Activated naive CD8-positive, alpha-beta T cell treated with anti-CD3 and anti-CD28 coated beads, Interleukin-2, amount 50 U/mL, for 24 hours (primary cell): ENCODE data around the gene FOXP1.

Source experiments
- ATAC-seq: fragments of 150-1000 bp; cut with Tn5 transposase; one replicate; pipeline ENCODE4 v1.10.0; 2021
- DNase-seq: peaks from one replicate; pipeline ENCODE4 v3.0.0; 2021
- H3K27ac Mint-ChIP-seq: one replicate; pipeline ENCODE4 v1.8.0; 2021; ENCODE audit warnings: mild to moderate bottlenecking, mixed read lengths
- H3K27me3 Mint-ChIP-seq: one replicate; pipeline ENCODE4 v1.8.0; 2021; ENCODE audit warnings: mixed read lengths
- H3K36me3 Mint-ChIP-seq: one replicate; pipeline ENCODE4 v1.8.0; 2021; ENCODE audit warnings: low read depth, mixed read lengths
- H3K4me1 Mint-ChIP-seq: one replicate; pipeline ENCODE4 v1.8.0; 2021; ENCODE audit warnings: mixed read lengths
- H3K4me3 Mint-ChIP-seq: one replicate; pipeline ENCODE4 v1.8.0; 2021; ENCODE audit warnings: mild to moderate bottlenecking, moderate library complexity, mixed read lengths
- H3K9me3 Mint-ChIP-seq: one replicate; pipeline ENCODE4 v1.8.0; 2021; ENCODE audit warnings: mixed read lengths

FOXP1 gene

GRCh38 chr3:71064956-71065763 lies 518.4 kb downstream of the FOXP1 start:
- DNase-seq: peak; percentile 60
- Mint-ChIP-seq H3K27me3 (no peaks in the 10 kb centered on the region), H3K36me3 (peaks cover 31% of the 10 kb centered on the region), H3K4me3 (peak overlapping the region; percentile 84), H3K9me3 (no peaks in the 10 kb centered on the region), H3K27ac (peak overlapping the region; percentile 86), H3K4me1 (peaks cover 68% of the 10 kb centered on the region)
- ATAC-seq: peak; percentile 7

- peaks cover 68% of the 10 kb centered on the region for H3K4me1 Mint-ChIP-seq
- peak; percentile 4 for ATAC-seq
These were observed 519.1 kb downstream of the FOXP1 start for GRCh38 chr3:71064291-71064955.

GRCh38 chr3:71063773-71064290 lies 519.7 kb downstream of the FOXP1 start:
- H3K27me3 Mint-ChIP-seq: no peaks in the 10 kb centered on the region
- ATAC-seq (peak; percentile 65), DNase-seq (peak; percentile 69)
- H3K4me1 Mint-ChIP-seq: peaks cover 68% of the 10 kb centered on the region
- no peaks in the 10 kb centered on the region for H3K9me3 Mint-ChIP-seq
- peaks cover 29% of the 10 kb centered on the region for H3K36me3 Mint-ChIP-seq
- no peak overlapping the region for H3K4me3 Mint-ChIP-seq
- no peak overlapping the region for H3K27ac Mint-ChIP-seq

More at GRCh38 chr3:71064291-71064955, 519.1 kb downstream of the FOXP1 start:
- Mint-ChIP-seq H3K36me3 (peaks cover 31% of the 10 kb centered on the region), H3K27ac (no peak overlapping the region), H3K27me3 (no peaks in the 10 kb centered on the region), H3K9me3 (no peaks in the 10 kb centered on the region), H3K4me3 (no peak overlapping the region)
- no peak for DNase-seq

DNA sequence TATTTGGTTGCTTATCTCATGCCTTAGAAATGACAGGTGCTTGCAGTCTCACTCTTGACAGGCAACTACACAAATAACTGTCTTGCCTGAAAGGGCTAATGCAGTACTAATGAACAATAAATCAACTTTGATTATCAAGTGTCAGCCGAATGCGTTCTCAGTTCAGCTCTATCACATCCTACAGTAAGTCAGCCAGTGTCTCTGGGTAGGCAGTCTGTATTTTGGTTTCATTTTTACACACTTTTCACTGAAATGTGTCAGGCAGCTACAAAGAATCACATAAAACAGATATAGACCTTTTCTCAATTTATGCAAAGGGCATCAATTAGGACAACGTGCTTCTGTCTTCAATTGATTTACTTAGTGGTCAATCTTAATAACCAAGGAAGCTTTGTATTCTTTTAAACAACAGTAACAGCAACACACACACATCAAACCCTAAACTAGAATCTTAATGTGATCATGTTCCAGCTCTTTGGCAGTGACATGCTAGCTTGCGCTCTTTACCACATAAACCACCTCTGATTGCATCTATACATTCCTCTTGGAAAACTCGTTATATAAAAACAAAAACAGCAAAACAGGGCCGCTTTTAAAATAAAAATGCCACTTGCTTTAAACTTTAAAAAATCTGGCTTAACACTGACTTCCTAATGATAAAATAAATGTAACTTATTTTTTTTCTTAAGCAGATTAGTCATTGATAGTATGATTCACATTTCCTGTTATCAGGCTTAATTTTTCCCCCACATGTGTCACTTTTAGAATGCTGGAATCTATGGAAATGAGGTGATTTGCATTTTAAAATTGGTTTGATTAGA lies 520.4 kb downstream of the FOXP1 start:
- ATAC-seq: peak; percentile 37
- H3K36me3 Mint-ChIP-seq: peaks cover 31% of the 10 kb centered on the region
- no peak overlapping the region for H3K4me3 Mint-ChIP-seq
- no peak overlapping the region for H3K27ac Mint-ChIP-seq
- H3K27me3 Mint-ChIP-seq: no peaks in the 10 kb centered on the region
- H3K9me3 Mint-ChIP-seq: no peaks in the 10 kb centered on the region
- H3K4me1 Mint-ChIP-seq: peaks cover 68% of the 10 kb centered on the region
- DNase-seq: no peak

DNA sequence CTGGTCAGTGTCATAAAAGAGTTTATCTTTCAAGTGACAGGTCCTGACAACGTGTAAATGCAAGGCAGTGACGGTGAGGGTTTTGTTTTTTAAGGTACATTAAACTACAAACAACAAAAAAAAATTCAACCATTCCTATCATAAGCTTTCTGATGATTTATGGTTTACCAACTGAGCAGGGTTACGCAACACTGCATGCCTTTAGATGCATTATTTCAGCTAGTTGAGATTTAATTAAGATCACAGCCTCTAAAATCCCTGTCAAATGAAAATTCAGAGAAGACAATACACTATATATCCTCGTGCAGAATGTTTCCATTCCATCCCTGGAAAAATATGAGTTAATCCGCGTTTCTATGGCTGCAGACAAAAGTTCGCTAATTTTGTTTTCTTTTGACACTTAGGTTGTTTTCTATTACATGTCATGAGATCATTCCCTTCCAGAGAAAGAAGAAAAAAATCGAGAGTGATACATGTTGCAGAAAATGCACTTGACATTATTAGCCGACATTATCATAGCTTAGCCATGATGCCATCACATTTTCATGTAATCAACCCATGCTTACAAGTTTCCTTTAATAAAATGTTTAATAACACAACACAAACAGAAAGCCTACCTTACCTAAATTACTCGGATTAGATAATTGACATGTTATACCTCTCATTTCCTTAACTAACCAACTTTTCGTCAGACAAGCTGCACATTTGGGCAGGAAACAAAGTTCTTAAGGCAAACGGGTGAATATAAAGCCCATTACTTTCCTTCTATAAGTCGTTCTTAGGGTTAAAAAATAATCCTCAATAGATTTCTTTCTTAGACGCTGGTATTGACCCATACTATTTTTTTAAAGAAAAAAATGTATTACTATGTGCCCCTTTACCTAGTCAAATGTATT lies 521.2 kb downstream of the FOXP1 start:
- peaks cover 69% of the 10 kb centered on the region for H3K4me1 Mint-ChIP-seq
- no peak for ATAC-seq
- no peaks in the 10 kb centered on the region for H3K27me3 Mint-ChIP-seq
- no peaks in the 10 kb centered on the region for H3K9me3 Mint-ChIP-seq
- H3K27ac Mint-ChIP-seq: no peak overlapping the region
- H3K36me3 Mint-ChIP-seq: peaks cover 31% of the 10 kb centered on the region
- H3K4me3 Mint-ChIP-seq: no peak overlapping the region
- DNase-seq: no peak

GRCh38 chr3:71061581-71061980 lies 521.9 kb downstream of the FOXP1 start:
- Mint-ChIP-seq H3K27me3 (no peaks in the 10 kb centered on the region), H3K36me3 (peaks cover 31% of the 10 kb centered on the region), H3K27ac (no peak overlapping the region), H3K4me1 (peaks cover 69% of the 10 kb centered on the region), H3K4me3 (no peak overlapping the region), H3K9me3 (no peaks in the 10 kb centered on the region)
- ATAC-seq: no peak
- no peak for DNase-seq

DNA sequence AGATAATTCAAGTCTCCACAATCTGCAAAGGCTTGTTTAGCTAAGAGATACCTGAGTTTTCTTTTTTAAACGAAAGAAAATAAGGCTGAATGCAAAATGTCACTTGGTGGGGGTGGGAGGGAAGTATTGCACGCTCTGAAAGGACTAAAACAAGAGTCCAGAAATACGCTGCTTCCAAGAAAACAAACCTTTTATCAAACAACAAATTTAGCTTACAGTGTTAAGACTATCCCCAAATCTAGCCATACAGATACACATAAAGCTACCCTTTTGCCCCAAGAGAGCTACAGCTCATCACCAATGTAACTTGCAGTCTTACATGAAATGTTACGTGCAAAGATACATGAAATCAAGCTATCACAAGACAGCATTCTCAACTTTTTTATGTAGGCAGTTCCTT lies 522.5 kb downstream of the FOXP1 start:
- H3K27me3 Mint-ChIP-seq: no peaks in the 10 kb centered on the region
- DNase-seq: no peak
- H3K4me1 Mint-ChIP-seq: peaks cover 69% of the 10 kb centered on the region
- no peak overlapping the region for H3K27ac Mint-ChIP-seq
- no peaks in the 10 kb centered on the region for H3K9me3 Mint-ChIP-seq
- H3K36me3 Mint-ChIP-seq: peaks cover 33% of the 10 kb centered on the region
- ATAC-seq: no peak
- no peak overlapping the region for H3K4me3 Mint-ChIP-seq

GRCh38 chr3:71060536-71060935 lies 523.0 kb downstream of the FOXP1 start:
- H3K4me1 Mint-ChIP-seq: peaks cover 70% of the 10 kb centered on the region
- H3K27ac Mint-ChIP-seq: no peak overlapping the region
- no peak overlapping the region for H3K4me3 Mint-ChIP-seq
- H3K27me3 Mint-ChIP-seq: no peaks in the 10 kb centered on the region
- H3K9me3 Mint-ChIP-seq: no peaks in the 10 kb centered on the region
- peaks cover 36% of the 10 kb centered on the region for H3K36me3 Mint-ChIP-seq
- DNase-seq (no peak), ATAC-seq (no peak)

- no peaks in the 10 kb centered on the region for H3K27me3 Mint-ChIP-seq
- no peak for DNase-seq
- H3K4me3 Mint-ChIP-seq: peak overlapping the region; percentile 75
These were observed 526.0 kb downstream of the FOXP1 start for GRCh38 chr3:71057526-71057894.

GRCh38 chr3:71056327-71056726 lies 527.2 kb downstream of the FOXP1 start:
- Mint-ChIP-seq H3K4me3 (peak overlapping the region; percentile 46), H3K9me3 (no peaks in the 10 kb centered on the region), H3K4me1 (peaks cover 100% of the 10 kb centered on the region), H3K27me3 (no peaks in the 10 kb centered on the region), H3K27ac (no peak overlapping the region), H3K36me3 (peaks cover 62% of the 10 kb centered on the region)
- ATAC-seq: no peak
- DNase-seq: no peak

More at GRCh38 chr3:71057526-71057894, 526.0 kb downstream of the FOXP1 start:
- Mint-ChIP-seq H3K4me1 (peaks cover 100% of the 10 kb centered on the region), H3K9me3 (no peaks in the 10 kb centered on the region), H3K36me3 (peaks cover 61% of the 10 kb centered on the region), H3K27ac (no peak overlapping the region)
- ATAC-seq: peak; percentile 72

DNA sequence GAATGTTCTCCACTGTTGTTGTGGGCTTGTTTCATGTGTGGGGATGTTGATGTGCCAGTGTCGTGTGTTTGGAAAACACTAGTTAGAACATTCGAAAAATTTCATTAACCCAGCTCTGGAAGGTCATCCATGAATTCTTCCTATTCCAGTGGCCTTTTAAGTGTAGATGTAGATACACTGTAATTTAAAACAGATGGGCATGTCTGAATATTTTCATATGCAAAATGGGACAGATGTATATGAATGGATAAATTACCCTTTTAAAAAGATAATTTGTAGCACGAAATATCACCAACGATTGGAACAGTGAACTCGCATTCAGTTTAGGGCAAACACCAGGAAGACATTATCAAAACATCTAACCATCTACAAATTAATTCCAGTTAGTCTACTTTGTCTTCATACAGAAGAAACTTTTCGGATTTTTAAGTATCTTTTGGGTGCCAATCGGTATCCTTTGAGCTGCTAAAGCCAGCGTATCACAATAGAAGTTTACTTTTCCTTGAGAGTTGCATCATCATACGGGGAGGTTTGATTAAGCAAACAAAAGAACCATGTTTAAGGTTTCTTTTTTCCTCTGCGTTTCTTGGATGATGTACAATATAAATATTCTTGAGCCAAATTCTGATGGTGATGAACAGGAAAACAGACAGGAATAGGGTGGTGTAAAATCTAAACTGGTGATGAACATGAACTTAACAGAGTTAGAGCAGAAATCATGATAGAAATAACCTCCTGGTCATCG lies 528.1 kb downstream of the FOXP1 start:
- no peaks in the 10 kb centered on the region for H3K27me3 Mint-ChIP-seq
- DNase-seq (no peak), ATAC-seq (no peak)
- H3K36me3 Mint-ChIP-seq: peaks cover 63% of the 10 kb centered on the region
- H3K4me3 Mint-ChIP-seq: no peak overlapping the region
- H3K27ac Mint-ChIP-seq: no peak overlapping the region
- H3K4me1 Mint-ChIP-seq: peaks cover 100% of the 10 kb centered on the region
- no peaks in the 10 kb centered on the region for H3K9me3 Mint-ChIP-seq

- Mint-ChIP-seq H3K36me3 (peaks cover 71% of the 10 kb centered on the region), H3K27me3 (no peaks in the 10 kb centered on the region), H3K27ac (peak overlapping the region; percentile 91), H3K9me3 (no peaks in the 10 kb centered on the region), H3K4me1 (peaks cover 100% of the 10 kb centered on the region), H3K4me3 (no peak overlapping the region)
- DNase-seq: no peak
- no peak for ATAC-seq
These were observed 529.2 kb downstream of the FOXP1 start for GRCh38 chr3:71054312-71054711.

GRCh38 chr3:71053495-71053894 lies 530.0 kb downstream of the FOXP1 start:
- ATAC-seq (no peak), DNase-seq (no peak)
- Mint-ChIP-seq H3K4me1 (peaks cover 100% of the 10 kb centered on the region), H3K36me3 (peaks cover 79% of the 10 kb centered on the region), H3K27me3 (no peaks in the 10 kb centered on the region), H3K27ac (peak overlapping the region; percentile 91), H3K4me3 (no peak overlapping the region), H3K9me3 (no peaks in the 10 kb centered on the region)
